Spinal cord (tissue), 10 donors: ENCODE data around the gene GRB2. TPM values are rescaled to one million over a fixed set of nuclear protein-coding genes. Genes with fewer than 3 reads are reported as not detected.
"Not testable (repeated sequence)": the region's sequence is repeated elsewhere in the genome, so short reads cannot be mapped to it uniquely, and the experiment has no call there.

Source experiments
- DNase-seq, 6 donors: peaks; one replicate each; pipeline versions ENCODE4 v3.0.0 to v3.0.0-alpha.2; 2013 to 2015; ENCODE audit warnings: low spot score in 6 of 6, low read depth in 4 of 6
- H3K27ac ChIP-seq: one replicate; pipeline ENCODE4 v1.5.1; 2013; ENCODE audit warnings: low read depth, low read length, control low read depth
- H3K27me3 ChIP-seq: one replicate; pipeline ENCODE4 v1.6.1; 2013; ENCODE audit warnings: low read length; ENCODE audit not compliant: control insufficient read depth, insufficient read depth
- H3K36me3 ChIP-seq: one replicate; pipeline ENCODE4 v1.6.1; 2013; ENCODE audit warnings: low read length; ENCODE audit not compliant: control insufficient read depth, insufficient read depth
- H3K4me1 ChIP-seq: one replicate; pipeline ENCODE4 v1.6.1; 2013; ENCODE audit warnings: low read length; ENCODE audit not compliant: control insufficient read depth, insufficient read depth
- H3K4me3 ChIP-seq: one replicate; pipeline ENCODE4 v1.5.1; 2013; ENCODE audit warnings: low read depth, low read length, control low read depth
- H3K9me3 ChIP-seq: one replicate; pipeline ENCODE4 v1.6.1; 2013; ENCODE audit warnings: low read length; ENCODE audit not compliant: control insufficient read depth, insufficient read depth
- WGBS: methylation state at CpG from one replicate; pipeline ENCODE4 v1.1.5; 2013; ENCODE audit warnings: missing lambda C conversion rate; ENCODE audit not compliant: insufficient coverage; 5-methylcytosine and 5-hydroxymethylcytosine counted together
- polyA plus RNA-seq, 2 donors: library from polyadenylated mRNA; unstranded; fragments of 120-200 nt; gene quantifications; one replicate each; pipeline ENCODE4 v1.2.1, GENCODE V29; 2013; ENCODE audit not compliant: insufficient read length in 2 of 2
- total RNA-seq, 2 donors: library from RNA; depleted of rRNA in 1 of 2; stranded (reverse); fragments of 120-200 nt in 1 of 2; fragments of >200 nt in 1 of 2; gene quantifications; one replicate each; pipeline versions ENCODE4 v1.2.3 to v1.2.4, GENCODE V29; 2013 to 2014
- donor health status: healthy.

Gene GRB2
- total and polyA plus RNA-seq, 4 donors: 86.6 to 205 (median 130) TPM

DNA sequence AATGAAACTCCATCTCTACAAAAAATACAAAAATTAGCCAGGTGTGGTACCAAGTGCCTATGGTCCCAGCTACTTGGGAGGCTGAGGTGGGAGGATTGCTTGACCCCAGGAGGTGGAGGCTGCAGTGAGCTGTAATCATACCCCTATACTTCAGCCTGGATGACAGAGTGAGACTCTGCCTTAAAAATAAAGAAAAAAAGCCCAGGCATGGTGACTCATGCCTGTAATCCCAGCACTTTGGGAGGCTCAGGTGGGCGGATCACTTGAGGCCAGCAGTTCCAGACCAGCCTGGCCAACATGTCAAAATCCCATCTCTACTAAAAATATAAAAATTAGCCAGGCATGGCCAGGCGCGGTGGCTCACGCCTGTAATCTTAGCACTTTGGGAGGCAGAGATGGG is 125.3 kb downstream of the GRB2 start:
- H3K36me3 ChIP-seq: peaks cover 19% of the 10 kb centered on the region
- WGBS: 100% methylated on average over 2 of the region's 4 CpGs
- not testable (repeated sequence) for H3K9me3 ChIP-seq, H3K4me3 ChIP-seq, H3K27me3 ChIP-seq, H3K27ac ChIP-seq, DNase-seq, H3K4me1 ChIP-seq

DNA sequence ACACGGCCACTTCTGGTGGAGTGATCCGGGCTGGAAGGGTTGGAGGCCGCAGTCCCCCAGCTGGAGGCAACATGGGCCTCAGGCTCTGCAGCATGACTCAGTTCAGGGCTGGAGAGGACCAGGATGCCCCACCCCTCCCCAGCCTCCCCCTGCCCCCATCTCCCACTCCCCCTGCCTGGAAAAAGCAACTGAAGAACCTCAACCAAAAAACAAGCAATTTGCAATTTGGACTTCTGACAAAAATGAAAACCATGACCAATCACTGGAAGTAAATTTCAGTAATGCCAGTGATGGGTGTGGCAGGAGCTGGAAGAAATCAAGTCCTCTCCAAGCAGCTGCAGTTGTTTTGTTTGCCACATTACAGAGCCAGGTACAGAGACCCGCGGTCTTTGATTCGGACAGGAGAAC is 127.8 kb downstream of the GRB2 start:
- peaks cover 30% of the 10 kb centered on the region for H3K36me3 ChIP-seq
- DNase-seq: no peak
- H3K27ac ChIP-seq: no peak overlapping the region
- no peak overlapping the region for H3K4me3 ChIP-seq
- H3K4me1 ChIP-seq: peaks cover 11% of the 10 kb centered on the region
- H3K9me3 ChIP-seq: no peaks in the 10 kb centered on the region
- WGBS: 86% methylated on average over 4 of the region's 6 CpGs
- H3K27me3 ChIP-seq: no peaks in the 10 kb centered on the region

DNA sequence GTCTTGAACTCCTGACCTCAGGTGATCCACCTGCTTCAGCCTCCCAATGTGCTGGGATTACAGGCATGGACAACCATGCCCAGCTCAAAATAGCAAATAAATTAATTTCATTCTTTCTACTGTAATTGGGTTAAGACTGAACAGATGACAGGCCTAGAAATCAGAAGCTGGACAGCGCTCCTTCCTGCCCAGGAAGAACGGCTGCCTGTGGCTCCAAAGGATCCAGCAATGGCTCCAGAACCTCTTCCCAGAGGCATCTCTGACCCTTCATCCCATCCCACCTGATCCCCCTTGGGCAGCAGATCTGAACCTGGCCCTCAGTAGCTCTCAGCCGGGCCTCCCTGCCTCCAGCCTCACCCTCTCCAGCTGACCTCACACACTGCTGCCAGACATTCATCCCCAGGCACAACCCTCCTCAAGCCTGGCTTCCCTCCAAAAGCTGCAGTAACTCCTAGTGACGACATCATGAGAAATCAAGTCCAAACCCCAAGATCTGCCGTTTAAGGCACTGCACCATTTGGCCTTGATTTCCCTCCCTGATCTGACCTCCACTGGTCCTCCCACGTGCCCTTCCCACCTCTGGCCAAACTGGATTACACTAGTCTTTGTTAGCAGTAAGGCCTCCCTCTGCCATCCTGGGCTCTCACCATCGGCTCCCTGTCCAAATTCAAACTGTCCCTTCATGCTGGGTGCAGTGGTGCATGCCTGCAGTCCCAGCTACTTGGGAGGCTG is 131.3 kb downstream of the GRB2 start:
- Histone ChIP-seq H3K9me3 (no peaks in the 10 kb centered on the region), H3K4me1 (peaks cover 41% of the 10 kb centered on the region), H3K27ac (no peak overlapping the region), H3K4me3 (no peak overlapping the region), H3K36me3 (peaks cover 35% of the 10 kb centered on the region), H3K27me3 (no peaks in the 10 kb centered on the region)
- WGBS: 77% methylated on average over 6 of the region's 7 CpGs
- no peak for DNase-seq

DNA sequence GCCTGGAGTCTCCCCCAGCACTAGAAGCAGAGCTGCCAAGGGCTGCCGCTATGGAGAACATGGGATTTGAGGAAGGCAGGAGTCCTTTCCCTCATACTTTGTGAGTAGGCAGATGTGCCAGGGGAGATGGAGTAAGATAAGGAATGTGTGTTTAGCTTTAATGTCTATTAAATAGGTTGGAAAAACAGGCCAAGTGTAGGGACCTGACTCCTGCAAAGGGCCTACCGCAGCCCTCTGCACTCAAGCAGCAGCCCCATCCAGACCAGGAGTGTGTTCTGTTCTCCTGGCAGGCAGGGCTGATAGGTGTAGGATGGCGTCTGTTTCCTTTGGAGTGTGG is 132.7 kb downstream of the GRB2 start:
- H3K4me3 ChIP-seq: no peak overlapping the region
- peaks cover 34% of the 10 kb centered on the region for H3K36me3 ChIP-seq
- 100% methylated on average over 2 of the region's 3 CpGs for WGBS
- H3K27me3 ChIP-seq: no peaks in the 10 kb centered on the region
- no peaks in the 10 kb centered on the region for H3K9me3 ChIP-seq
- peaks cover 47% of the 10 kb centered on the region for H3K4me1 ChIP-seq
- H3K27ac ChIP-seq: no peak overlapping the region
- DNase-seq: no peak

DNA sequence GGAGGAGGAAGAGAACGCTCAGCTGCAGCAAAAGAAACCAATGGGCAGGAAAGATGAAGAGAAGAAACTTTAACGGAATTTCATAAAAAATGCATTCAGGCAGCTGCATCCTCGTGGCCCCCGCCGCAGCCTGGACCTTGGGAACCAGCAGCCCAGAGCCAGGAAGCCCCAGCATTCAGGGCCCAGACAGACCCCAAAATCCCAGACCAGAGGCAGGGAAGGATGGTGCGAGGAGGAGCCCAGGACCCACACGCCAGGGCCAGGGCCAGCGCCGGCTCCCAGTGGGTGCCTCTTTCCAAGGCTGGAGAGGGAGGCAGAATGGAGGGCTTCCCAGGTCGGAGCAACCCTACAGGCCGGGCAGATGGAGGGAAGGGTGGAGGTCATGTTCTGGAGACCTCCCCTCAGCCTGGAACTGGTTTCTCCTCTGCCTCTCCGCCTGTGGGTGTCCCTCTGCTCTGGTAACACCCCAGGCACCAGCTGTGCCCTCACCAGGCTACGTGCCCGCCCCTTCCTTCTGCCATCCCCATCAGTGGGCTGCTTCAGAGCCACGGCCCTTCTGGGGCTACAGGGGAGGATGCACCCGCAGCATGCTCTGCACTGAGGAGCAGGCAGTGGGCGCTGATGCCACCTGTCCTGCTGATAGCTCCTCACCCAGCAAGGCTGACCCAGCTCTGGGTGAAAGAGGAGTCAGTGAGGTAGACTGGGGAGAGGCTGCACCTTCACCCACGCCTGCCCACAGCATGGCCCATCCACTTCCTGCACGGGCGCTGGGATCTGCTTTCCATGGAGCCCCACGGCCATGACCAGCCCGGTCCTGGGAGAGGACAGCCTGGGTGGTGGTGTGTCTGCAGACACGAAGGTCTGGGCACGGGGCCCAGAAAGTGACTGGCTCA is 133.3 kb downstream of the GRB2 start:
- Histone ChIP-seq H3K27me3 (no peaks in the 10 kb centered on the region), H3K27ac (no peak overlapping the region), H3K36me3 (peaks cover 36% of the 10 kb centered on the region), H3K4me1 (peaks cover 53% of the 10 kb centered on the region), H3K4me3 (peak overlapping the region; percentile 68), H3K9me3 (no peaks in the 10 kb centered on the region)
- peak in 1 of 6 donors; percentile 63 for DNase-seq
- WGBS: 59% methylated on average over 22 of the region's 24 CpGs

DNA sequence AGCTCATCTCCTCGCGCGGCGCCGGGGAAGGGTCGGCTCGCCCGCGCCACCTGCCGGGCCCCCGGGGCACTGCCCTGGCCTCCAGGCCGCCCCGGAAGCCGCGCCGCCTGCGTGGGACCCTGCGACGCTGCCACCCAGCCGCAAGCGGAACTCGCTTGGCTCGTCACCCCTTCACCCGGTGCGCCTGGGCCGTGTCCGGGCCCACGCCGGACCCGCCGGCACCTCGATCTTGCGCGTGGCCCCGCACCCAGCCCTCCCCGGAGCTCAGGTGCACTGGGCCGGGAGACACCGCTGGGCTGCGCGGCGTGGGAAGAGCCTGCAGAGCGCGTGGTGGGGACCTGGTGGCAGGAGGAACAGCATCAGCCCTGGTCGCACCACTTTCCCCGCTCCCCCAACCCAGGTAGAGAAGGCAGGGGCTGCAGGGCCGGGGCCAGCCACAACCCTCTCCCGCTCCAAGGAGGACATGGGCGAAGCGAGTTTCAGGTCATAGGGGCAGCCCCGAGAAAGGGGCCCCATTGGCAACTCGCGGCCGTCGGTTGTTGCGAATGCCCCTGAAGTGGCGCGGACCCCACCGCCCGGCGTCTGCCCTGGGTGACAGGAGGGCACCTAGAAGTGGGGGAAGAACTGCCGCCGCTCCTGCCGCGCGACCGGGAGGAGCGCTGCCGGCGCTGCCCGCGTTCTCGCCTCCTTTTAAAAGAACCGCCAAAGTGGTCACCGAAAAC is 134.1 kb downstream of the GRB2 start:
- no peaks in the 10 kb centered on the region for H3K9me3 ChIP-seq
- under 1% methylated on average over 74 of the region's 74 CpGs for WGBS
- peaks cover 61% of the 10 kb centered on the region for H3K4me1 ChIP-seq
- peak overlapping the region; percentile 68 for H3K4me3 ChIP-seq
- peaks cover 42% of the 10 kb centered on the region for H3K36me3 ChIP-seq
- DNase-seq: peak in 5 of 6 donors; percentile 31 to 90 (median 68)
- no peaks in the 10 kb centered on the region for H3K27me3 ChIP-seq
- H3K27ac ChIP-seq: no peak overlapping the region

DNA sequence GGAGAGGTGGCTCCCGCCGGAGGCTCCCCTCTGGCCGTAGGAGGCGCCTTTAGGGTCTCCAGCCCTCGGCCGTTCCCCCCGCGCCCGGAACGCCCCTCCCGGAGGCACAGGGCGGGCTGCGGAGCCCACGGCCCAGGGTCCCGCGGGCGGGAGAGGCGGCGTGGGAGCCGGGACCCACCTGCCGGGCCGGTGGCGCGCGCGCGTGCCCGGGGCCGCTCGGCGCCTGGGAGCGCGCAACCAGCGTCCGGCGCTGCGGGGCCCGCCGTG is 134.6 kb downstream of the GRB2 start, which contains the start of gene MIF4GD:
TSS of gene MIF4GD (minus strand) at position 266 of the 267 bp plus-strand sequence. CDS start 1,036 bp downstream, outside the sequence.
- Histone ChIP-seq H3K9me3 (no peaks in the 10 kb centered on the region), H3K4me3 (peak within 1 kb of the TSS; percentile 86), H3K4me1 (peaks cover 64% of the 10 kb centered on the region), H3K27ac (peak within 1 kb of the TSS; percentile 93), H3K27me3 (no peaks in the 10 kb centered on the region), H3K36me3 (peaks cover 46% of the 10 kb centered on the region)
- DNase-seq: peak in 1 of 6 donors; percentile 94
- WGBS: 0% methylated on average over 39 of the region's 39 CpGs

DNA sequence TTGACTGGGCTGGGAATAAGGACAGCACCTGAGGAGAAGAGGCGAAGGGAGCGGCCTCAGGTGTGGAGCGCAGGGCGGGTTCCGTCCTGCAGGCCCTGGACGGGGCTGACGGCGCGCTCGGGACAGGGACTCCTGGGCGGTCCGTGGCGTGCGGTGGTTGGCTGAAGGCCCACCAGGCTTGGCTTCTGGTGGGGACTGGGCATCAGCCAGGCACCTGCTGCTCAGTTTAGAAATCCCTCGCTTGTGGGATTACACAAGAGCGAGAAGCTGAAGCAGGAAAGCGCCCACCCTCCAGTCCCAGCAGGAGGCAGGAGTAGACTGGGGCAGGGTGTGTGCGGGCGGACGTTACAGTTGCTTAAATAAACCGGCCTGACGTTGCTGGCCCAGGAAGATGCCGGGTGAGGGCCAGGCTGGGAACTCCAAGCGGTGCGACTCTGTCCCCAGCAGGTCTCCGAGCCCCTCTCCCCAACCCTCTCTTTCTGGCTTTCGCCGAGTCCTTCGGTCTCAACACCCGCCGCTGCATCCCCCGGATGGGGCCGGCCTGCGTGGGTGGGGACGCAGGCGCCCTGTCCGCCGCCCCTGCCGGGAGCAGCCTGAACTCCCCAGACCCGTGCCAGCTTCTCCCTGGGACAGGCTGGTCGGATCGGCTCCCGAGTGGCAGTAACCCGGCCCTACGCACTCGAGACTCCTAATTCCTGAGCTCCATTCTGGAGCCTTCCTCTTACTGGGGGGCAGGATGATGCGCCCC is 135.1 kb downstream of the GRB2 start:
- H3K4me3 ChIP-seq: peak overlapping the region; percentile 86
- peaks cover 51% of the 10 kb centered on the region for H3K36me3 ChIP-seq
- under 1% methylated on average over 47 of the region's 47 CpGs for WGBS
- peak in 5 of 6 donors; percentile 29 to 76 (median 35) for DNase-seq
- H3K27me3 ChIP-seq: no peaks in the 10 kb centered on the region
- peak overlapping the region; percentile 93 for H3K27ac ChIP-seq
- no peaks in the 10 kb centered on the region for H3K9me3 ChIP-seq
- H3K4me1 ChIP-seq: peaks cover 69% of the 10 kb centered on the region

DNA sequence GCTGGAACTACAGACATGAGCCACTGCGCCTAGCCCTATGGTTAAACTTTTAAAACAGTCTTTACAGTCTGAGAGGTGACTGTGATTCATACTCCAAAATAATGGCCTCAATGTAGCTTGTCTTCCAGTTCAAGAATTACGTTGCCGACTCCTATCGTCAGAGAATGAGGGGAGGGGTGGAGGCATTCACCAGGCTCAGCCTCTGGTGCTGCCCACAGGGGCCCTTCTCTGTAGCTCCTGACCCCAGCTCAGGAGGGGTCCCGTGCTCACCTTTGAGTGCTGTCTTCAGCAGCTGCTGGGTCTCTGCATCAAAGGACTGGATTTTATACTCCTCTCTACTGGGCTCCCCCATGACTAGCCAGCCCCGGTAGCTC is 135.6 kb downstream of the GRB2 start:
- DNase-seq: no peak
- Histone ChIP-seq H3K27ac (peak overlapping the region; percentile 93), H3K27me3 (no peaks in the 10 kb centered on the region), H3K9me3 (no peaks in the 10 kb centered on the region), H3K4me1 (peaks cover 70% of the 10 kb centered on the region), H3K4me3 (peak overlapping the region; percentile 86), H3K36me3 (peaks cover 51% of the 10 kb centered on the region)
- 15% methylated on average over 6 of the region's 6 CpGs for WGBS
